ENCODE results near the gene ITPR1.

DNA sequence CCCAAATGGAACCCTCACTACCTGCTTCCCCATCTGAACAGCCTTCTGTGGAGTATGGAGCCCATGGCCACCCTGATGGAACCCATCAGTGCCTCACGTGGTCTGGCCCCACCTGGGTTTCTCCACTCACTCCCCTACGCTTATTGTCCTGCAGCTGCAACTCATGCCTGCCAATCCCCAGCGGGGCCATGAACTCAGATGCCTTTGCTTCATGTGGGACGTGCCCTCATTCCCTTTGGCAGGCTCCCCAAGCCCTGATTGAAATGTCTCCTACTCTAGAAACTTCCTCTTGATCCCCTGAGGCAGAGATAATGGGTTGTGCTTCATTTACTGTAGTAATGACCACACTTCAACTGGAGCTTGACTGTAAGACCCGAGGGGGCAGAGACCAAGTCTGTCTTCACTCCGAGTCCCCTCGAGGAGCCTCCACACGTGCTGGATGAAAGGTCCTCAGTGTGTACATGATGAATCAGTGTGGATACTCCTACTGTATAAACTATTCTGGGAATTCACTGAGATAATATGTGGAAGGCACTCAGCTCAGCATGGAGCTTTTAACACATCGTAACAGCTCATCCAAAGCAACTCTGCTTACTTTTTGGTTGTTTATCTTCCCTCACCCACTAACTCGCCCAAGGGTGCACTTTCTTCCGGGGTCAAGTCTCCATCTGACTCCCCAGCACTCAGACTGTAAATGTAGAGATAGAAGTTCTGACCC, 253.3 kb downstream of the ITPR1 start:
- TF ChIP-seq, protein P1, sequence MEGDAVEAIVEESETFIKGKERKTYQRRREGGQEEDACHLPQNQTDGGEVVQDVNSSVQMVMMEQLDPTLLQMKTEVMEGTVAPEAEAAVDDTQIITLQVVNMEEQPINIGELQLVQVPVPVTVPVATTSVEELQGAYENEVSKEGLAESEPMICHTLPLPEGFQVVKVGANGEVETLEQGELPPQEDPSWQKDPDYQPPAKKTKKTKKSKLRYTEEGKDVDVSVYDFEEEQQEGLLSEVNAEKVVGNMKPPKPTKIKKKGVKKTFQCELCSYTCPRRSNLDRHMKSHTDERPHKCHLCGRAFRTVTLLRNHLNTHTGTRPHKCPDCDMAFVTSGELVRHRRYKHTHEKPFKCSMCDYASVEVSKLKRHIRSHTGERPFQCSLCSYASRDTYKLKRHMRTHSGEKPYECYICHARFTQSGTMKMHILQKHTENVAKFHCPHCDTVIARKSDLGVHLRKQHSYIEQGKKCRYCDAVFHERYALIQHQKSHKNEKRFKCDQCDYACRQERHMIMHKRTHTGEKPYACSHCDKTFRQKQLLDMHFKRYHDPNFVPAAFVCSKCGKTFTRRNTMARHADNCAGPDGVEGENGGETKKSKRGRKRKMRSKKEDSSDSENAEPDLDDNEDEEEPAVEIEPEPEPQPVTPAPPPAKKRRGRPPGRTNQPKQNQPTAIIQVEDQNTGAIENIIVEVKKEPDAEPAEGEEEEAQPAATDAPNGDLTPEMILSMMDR (IDR thresholded peaks at IDR 0.05; ENCODE audit: low read depth, low read length) = no peak
- TF ChIP-seq MYC (IDR thresholded peaks at IDR 0.05; ENCODE audit: low read depth, low read length) (no peak), POLR2A (IDR thresholded peaks at IDR 0.05; ENCODE audit: extremely low read depth, insufficient read length) (no peak)
- TF ChIP-seq, protein P2, sequence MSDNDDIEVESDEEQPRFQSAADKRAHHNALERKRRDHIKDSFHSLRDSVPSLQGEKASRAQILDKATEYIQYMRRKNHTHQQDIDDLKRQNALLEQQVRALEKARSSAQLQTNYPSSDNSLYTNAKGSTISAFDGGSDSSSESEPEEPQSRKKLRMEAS (IDR thresholded peaks at IDR 0.05; ENCODE audit: low read depth, low read length) = no peak

All from NB4 (cell line).